IPS DF 4.7 (cell line): ENCODE results near the gene RAF1.
"Not testable (repeated sequence)": the region's sequence is repeated elsewhere in the genome, so short reads cannot be mapped to it uniquely, and the experiment has no call there.

ENCODE experiments used
- DNase-seq: peaks from one replicate; pipeline ENCODE4 v3.0.0-alpha.2; 2013; ENCODE audit warnings: low spot score; ENCODE audit errors: extremely low read depth

RAF1 gene

DNA sequence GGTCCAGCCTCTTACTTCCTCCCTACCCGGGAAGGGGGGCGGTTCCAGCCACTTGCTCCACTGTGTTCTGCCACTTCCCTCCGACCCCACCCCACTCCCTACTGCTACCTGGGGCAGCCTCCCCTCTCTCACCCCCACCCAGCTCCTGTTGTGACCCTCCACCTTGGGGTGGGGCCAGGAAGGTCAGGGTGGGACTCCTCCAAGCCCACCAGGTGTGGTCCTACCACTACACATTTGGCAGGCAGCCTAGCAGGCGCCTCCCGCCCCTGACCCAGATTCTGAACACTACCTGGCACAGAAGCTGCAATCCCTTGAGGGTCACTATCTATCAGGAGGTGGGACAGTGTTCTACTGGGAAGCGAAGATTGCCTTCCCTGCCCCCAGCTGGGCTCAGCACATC, 13.7 kb upstream of the RAF1 start:
- DNase-seq = no peak

DNA sequence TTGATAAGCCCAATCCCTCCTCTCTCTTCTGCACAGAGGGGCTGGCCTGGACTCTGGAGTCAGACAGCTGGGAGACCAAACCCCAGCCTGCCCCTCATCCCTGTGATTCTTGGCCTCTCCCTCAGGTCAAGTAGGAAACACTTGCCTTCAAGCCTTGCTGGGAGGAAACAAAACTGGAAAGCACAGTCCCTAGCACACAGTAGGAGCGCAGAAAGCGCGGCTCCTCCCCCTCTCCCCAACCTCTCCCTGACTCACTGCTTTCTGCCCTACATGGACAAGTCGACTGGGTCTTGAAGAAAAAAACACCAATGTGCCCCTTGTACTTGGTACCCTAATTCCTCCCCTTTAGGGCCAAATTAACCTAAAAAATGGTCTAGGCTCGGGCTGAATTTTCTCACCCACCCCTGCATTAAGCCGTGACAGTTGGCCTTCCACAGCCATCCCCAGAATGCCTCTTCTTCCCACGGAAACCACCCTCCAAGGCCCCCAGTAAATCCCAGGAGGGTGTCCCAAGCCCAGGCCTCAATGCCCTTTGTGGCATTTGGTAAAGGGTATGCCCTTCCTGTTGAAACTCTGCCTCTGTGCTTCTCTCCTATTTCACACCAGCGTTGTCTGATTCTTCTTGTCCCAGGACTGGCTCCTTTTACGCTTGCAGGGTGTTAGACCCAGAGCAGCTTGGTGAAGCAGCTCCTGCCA, 11.3 kb upstream of the RAF1 start:
- DNase-seq = no peak

DNA sequence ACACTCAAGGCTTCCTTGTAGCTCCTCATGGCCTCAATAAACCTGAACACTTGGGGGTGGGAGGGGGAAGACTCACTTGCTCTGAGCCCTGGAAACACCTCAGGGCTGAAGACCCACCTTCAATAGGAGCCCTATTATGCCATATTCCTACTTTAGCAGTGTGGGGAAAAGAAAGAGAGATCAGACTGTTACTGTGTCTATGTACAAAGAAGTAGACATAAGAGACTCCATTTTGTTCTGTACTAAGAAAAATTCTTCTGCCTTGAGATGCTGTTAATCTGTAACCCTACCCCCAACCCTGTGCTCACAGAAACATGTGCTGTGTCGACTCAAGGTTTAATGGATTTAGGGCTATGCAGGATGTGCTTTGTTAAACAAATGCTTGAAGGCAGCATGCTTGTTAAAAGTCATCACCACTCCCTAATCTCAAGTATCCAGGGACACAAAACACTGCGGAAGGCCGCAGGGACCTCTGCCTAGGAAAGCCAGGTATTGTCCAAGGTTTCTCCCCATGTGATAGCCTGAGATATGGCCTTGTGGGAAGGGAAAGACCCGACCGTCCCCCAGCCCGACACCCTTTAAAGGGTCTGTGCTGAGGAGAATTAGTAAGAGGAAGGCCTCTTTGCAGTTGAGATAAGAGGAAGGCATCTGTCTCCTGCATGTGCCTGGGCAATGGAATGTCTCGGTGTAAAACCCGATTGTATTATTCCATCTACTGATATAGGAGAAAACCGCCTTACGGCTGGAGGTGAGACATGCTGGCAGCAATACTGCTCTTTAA, 10.2 kb upstream of the RAF1 start:
- not testable (repeated sequence) for DNase-seq

DNA sequence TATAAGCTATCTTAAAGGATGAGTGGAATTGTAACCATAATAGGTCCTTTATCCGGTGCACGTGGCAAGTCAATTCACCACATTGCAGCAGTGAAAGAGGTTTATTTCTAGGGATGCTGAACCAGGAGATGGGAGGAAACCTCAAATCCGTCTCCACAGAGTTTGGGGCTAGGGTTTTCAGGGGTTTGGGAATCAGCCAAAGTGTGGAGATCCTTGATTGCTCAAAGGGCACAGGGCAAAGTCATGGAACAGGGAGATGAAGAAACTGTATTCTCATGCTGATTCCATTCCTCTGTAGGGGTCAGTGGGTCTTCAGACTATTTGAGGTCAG, 7.2 kb upstream of the RAF1 start:
- DNase-seq = no peak

DNA sequence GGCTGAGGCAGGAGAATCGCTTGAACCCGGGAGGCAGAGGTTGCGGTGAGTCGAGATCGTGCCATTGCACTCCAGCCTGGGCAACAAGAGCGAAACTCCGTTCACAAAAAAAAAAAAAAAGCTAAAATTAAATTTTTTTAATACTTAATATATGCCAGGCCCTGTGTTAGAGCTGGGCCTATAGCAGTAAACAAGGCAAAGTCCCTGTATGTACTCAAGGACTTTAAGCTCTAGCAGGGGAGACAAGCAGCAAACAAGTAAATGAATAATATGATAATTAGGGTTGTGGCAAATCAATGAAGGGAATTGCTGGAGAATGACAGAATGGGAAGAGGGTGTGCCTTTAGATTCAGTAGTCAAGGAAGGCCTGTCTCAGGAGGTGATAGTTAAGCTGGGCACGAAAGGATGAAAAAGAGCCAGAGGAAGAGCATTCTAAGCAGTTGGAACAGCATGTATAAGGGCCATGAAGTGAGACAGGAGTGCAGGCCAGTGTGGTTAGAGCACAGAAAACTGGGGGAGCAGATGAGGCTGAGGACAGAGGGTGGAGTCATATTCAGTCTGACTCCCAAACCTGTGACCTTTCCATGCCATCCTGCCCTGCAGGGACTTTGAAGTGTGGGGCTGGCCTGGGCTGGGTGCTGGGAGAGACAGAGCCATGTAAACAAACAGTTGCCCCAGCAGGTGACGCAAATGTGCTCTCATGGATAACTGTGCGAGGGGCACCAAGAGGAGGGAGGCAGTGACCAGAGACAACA, 6.6 kb upstream of the RAF1 start:
- DNase-seq = no peak

DNA sequence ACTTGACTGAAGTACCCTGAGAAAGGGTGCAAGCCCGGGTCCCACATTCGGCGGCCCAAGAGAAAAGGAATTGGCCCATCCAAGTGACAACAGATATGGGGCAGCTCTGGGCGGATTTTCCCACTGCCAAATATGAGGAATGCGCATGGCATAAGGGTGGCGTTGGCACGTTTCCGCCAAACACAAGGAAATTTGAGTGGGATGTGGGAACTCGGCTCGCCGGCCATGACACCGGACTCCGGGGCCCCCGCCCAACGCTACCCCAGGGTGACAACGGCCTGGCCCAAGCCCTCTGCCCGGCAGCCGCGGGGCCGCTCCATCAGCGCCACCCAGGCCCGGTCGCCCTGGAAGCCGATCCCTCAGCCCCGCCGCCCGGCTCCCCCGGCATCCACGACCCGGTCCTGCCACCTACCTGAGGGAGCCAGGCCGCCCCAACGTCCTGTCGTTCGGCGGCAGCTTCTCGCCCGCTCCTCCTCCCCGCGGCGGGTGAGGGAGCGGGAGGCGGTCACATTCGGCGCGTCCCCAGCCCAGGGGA, 449 bp downstream of the RAF1 start:
- no peak for DNase-seq

DNA sequence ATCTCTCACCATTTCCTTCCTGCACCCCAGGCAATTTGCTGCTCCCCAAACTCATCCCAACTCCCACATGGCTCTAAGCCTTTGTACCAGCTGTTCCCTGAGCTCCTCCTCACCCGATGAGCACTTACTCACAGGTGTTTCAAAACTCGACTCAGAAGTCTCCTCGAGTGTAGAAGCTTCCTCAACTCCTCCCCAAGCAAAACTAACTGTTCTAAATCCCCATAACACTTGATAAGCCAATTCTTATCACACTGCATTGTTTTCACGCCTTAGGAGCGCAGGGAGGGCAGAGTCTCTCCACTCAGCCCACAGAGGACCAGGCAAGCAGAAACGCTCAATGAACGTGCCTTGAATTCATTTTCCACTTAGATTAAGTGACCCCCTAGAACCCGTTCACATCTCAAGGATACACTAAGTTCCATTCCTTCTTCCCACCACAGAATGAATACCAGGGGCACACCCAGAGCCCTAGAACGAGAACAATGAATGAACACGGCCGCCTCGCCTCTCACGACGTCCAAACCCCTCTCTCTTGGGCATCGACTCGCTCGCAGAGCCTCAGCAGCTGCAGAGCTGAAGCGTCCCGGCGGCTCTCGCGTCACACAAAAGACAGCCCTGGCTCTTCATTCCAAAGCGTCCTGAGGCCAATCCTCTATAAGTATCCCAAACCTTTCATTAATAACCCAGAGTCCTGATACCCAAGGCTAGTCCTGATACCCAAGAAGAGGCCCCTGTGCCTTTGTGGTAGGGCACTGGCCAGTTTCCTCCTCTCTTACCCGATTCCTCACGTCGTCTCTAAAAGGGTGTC, 1.1 kb downstream of the RAF1 start:
- no peak for DNase-seq

DNA sequence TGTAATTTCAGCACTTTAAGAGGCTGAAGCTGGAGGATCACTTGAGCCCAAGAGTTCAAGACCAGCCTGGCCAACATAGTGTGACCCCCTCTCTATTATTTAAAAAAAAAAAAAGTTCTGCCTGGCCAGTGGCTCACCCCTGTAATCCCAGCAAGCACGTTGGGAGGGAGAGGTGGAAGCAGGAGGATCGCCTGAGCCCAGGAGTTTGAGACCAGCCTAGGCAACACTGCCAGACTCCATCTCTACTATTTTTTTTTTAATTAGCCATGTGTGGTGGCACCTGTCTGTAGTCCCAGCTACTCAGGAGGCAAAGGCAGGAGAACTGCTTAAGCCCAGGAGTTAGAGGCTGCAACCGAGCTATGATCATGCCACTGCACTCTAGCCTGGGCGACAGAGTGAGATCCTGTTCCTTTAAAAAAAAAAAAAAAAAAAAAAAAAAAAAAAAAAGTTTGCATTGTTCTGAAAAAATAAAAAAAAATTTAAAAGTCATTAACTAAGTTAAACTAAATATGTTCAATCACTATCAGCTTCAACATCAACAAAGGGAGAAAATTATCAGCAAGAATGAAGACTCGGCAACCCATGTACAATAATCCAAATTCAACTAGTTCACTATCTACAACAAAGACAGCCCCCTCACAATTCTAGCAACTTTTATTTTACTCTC, 1.9 kb downstream of the RAF1 start:
- no peak for DNase-seq

DNA sequence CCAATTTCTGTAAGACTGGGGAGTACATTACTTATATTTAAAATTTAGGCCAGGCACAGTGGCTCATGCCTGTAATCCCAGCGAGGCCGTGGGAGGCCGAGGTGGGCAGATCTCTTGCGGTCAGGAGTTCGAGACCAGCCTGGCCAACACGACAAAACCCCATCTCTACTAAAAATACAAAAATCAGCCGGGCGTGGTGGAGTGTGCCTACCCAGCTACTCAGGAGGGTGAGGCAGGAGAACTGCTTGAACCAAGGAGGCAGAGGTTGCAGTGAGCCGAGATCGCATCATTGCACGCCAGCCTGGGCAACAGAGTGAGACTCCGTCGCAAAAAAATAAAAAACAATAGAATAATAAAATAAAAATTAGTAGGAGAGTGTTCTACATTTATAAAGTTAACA, 2.5 kb downstream of the RAF1 start:
- DNase-seq = not testable (repeated sequence)

DNA sequence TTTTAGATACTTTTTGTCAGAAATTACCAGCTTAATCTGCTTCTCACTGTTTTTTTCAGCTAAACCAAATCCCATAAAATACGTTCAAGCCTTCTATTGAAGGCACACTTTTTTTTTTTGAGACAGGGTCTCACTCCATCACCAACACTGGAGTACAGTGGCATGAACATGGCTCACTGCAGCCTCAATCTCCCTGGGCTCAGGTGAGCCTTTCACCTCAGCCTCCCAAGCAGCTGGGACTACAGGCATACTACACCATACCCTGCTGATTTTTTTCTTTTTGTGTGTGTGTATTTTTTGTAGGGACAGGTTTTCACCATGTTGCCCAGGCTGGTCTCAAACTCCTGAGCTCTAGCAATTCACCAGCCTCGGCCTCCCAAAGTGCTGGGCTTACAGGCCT, 3.7 kb downstream of the RAF1 start:
- DNase-seq = no peak

DNA sequence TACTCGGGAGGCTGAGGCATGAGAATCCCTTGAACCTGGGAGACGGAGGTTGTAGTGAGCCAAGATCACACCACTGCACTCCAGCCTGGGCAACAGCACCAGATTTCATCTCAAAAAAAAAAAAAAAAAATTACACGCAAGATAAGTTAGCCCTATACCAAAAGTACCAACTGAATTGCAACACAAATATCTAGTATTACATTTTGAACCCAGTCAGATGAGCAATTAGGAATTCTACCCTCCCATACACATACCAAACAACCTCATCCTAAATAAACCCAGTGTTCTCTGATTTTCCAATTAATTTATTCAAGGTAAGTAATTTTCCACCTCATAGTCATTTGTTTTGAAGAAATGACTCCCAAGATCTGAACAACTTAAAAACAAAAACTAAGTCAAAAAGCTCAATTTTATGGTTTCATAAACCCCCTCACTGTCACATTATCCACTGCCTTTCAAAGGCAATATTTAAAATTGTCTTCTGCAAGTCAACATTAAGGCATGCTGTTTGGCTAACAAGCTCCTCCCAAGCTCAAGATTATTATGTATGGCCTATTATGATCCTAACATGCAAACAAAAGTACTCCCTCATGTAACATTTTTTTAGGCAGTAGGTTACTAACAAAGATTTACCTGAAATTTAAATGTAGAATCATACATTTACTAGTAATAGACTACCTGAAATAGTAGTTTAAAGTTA, 4.5 kb downstream of the RAF1 start:
- DNase-seq = no peak

DNA sequence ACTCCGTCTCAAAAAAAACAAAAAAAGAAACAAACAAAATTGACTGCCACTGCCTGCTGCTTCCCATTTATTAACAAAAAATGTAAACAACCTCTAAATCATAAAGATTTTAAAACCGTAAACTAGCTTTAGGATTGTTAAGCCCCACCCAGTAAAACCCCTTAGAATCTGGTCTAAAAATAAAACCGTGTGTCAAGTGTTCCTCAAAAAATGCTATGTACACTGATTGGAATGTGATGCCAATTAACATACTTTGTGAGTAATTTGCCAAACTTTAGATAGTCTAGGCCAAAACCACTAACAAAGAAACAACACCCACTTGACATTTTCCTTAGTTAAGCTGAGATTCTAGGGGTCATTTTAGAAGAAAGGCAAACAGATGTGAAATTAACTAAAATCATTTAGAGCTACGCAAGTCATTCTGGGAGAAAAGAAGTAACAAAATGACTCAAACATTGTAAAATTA, 5.3 kb downstream of the RAF1 start:
- DNase-seq = no peak

DNA sequence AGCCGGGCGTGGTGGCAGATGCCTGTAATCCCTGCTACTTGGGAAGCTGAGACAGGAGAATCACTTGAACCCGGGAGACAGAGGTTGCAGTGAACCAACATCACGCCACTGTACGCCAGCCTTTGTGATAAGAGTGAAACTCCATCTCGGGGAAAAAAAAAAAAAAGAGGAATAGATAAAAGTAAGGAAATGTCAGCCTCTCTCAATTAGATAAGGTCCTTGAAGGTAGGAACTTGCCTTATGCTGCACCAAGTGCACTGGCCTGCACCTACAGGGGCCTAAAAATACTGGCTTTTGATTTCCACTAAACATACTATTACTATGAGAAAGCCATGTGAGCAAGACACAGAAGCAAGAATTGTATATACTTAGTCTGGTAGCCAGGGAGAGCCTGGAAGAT, 7.1 kb downstream of the RAF1 start:
- no peak for DNase-seq

DNA sequence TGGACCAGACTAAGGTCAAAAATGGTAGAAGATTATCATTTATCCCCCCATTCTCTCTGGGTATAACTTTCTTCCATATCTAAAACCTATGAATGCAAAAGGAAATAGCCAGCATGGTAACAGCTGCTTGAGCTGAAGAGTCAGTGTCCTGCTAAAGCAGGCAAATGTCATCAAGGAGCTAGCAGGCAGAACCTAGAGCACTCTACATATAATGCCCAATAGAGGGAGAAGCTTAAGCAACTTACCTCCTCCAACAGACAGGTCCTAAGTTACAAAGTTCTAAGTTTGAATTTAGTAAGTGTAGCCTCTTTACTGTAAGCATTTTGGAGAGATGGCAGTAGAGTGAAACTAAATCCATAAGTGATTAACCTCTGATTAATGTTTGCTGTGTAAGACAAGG, 7.7 kb downstream of the RAF1 start:
- no peak for DNase-seq

DNA sequence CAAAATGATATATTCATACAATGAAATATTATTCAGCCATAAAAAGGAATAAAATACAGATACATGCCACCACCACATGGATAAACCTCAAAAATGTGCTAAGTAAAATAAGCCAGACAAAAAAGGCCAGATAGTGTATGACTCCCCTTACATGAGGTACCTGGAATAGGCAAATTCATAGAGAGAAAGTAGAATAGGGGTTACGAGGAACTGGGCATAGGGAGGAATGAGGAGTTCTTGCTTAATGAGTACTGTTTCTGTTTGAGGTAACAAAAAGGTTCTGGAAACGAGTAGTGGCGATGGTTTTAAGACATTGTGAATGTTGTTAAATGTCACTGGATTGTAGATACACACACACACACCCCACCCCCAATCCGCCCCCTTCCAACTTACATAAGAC, 8.2 kb downstream of the RAF1 start:
- no peak for DNase-seq

DNA sequence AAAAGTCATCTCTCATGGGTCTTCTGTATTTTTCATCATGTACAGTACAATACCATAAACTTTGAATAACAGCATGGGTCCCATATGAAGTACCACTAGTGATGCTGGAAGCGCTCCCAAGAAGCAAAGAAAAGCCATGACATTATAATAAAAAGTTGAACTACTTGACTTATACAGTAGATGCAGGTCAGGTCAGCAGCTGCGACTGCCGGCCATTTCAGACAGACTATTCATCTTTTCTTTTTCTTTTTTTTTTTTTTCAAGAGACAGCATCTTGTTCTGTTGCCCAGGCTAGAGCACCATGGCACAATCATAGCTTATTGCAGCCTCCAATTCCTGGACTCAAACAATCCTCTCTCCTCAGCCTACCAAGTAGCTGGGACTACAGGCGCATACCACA, 10.2 kb downstream of the RAF1 start:
- no peak for DNase-seq

DNA sequence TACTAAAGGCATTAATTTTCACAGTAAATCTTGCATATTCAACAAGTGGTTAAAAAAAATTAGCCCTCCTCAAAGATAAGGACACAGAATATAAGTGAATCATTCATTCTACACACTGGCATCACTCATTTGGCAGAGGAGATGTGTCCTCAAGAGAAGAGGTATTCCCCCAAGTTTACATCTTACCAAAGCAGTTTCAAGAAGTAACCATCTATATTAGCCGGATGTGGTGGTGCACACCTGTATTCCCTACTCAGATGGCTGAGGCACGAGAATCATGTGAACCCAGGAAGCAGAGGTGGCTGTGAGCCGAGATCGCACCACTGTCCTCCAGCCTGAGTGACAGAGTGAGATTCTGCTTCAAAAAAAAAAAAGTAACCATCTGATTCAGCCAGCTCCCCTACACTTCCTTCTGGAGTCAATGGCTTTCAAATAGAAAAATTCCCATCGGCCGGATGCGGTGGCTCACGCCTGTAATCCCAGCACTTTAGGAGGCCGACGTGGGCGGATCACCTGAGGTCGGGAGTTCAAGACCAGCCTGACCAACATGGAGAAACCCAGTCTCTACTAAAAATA, 15.4 kb downstream of the RAF1 start:
- no peak for DNase-seq

DNA sequence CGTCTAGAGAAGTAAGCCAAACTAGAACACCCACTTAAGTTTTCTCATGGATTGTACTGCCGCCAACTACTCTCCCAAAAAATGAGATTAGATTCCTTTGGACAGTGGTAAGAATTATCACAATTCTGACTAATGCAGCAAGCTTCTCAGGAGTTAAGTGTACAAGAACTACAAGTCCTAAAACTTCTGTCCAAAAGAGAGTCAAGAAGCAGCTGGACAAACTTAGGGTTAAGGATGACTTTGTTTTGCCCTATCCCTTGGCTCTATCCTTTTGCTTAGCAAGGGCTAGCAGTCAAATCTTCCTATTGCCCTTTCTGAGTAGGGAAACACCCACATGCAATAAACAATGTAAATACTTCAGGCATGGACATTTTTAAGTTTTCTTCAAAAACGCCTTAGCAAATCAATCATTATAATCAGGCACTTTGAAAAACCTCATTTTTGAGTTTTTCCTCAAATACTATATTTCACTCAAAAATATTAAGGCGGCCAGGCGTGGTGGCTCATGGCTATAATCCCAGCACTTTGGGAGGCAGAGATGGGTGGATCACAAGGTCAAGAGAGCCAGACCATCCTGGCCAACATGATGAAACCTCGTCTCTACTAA, 19.5 kb downstream of the RAF1 start:
- DNase-seq = no peak

DNA sequence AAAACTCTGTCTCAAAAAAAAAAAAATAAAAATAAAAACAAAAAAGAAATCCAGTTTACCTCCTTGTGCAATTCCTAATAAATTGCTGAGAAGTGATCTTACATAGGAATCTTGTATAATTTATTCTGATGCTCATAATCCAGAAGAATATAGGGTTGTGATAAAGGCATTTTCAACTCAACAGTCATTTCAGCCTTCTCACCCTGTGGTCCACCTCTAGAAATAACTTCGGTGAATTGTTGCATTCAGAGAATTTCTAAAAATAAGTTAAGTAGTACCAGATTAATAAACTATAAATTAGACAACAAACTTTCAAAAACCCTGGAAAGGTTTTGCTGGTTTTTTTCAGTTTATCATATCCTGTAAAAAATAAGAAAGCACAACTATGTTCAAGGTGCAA, 20.2 kb downstream of the RAF1 start:
- no peak for DNase-seq
